GM19099 (cell line): ENCODE data around the gene TCEA2.

Experiments
- POLR2A ChIP-seq: IDR thresholded peaks from 3 replicates; pipeline ENCODE4 v1.6.1; 2011; ENCODE audit warnings: low read depth; ENCODE audit not compliant: insufficient read length; ENCODE audit errors: extremely low read depth

Gene TCEA2

DNA sequence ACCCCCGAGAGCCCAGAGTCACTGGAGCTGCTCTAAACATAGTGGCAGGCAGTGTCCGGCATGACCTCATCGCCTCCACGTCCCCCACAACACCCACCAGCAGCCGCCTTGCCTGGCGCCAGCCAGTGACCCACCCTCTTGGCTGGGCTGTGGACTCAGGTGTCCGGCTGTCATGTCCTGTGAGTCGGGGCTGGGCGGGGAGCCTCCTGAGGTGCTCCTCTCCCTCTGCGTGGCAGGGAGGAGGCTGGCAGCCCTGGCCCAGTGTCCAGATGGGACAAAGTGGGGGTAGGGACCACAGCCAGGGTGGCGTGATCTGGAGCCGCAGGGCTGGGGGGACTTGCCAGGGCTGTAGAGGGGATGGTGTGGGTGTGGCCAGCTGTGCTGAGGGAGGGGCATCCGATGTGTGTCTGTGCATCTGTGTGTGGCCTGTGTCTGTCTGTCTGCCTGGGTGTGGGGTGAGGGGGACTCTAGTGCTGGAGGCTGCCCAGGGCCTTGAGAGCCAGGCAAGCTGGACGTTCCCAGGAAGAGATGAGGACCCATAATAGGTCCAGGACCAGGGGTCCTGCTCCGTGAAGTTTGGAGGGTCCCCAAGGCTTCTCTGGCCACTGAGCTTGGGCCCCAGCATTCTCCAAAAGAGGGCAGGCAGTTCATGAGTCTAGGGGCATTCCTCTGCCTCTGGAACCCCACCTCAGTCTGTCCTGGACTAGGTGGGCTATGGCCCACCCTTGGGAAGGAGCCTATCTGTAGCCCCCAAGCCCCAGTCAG lies 11.3 kb upstream of the TCEA2 start:
- no peak for TF ChIP-seq POLR2A

DNA sequence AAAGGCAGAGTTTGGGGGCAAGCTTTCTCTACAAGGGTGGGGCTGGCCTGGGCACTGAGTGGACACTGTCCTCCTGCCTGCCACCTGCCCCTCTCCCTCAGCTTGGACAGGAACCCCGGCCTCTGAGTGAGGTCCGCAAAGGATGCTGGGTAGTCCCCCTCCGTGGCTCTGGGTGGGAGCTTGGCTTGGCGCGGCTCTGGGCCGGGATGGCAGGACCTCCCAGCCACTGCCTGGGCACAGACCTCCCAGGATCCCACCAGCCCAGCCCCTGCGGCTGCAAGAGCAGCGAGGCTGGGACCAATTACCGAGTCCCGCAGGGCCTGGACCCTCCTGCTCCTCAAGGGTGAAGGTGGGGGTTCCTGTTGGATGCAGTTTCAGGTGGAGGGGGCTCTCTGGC lies 10.7 kb upstream of the TCEA2 start:
- TF ChIP-seq POLR2A = no peak

DNA sequence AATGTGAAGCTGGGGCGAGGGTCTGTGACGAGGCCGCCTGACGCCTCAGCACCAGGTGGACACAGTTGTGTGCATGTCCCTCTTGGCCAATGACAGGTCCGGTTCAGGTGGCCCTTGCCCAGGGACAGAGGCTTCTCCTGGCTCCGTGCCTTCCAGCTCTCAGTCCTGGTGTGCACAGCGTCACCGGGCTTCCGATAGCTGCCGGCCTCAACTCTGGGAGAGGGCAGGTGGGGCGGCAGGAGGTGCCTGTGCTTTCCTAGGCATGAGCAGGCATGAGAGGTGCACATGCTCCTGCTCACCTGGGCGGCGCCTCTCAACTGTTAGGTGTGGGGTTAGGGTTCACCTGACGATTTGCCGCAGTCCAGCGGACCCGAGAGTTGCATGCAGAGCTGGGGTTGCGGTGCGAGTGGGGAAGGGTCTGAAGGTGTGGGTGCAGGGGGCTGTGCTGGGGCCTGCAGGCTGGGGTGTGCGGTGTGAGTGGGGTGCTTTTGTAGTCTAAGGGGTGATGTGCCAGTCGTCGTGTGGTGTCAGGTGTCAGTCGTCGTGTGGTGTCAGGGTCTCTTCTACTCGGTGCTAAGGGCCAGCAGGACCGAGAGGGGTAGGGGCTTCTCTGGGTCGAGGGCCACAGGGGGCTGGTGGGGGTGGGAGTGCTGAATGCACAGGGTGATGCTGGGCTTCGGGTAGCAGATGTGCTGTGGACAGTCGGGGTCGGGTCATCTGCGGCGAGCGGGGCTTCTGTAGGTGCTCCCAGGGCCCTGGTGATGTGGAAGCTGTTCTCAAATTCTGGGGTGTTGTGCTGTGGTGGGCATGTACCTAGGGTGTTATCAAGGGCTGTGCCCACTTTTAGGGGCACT lies 9.8 kb upstream of the TCEA2 start:
- no peak for TF ChIP-seq POLR2A

DNA sequence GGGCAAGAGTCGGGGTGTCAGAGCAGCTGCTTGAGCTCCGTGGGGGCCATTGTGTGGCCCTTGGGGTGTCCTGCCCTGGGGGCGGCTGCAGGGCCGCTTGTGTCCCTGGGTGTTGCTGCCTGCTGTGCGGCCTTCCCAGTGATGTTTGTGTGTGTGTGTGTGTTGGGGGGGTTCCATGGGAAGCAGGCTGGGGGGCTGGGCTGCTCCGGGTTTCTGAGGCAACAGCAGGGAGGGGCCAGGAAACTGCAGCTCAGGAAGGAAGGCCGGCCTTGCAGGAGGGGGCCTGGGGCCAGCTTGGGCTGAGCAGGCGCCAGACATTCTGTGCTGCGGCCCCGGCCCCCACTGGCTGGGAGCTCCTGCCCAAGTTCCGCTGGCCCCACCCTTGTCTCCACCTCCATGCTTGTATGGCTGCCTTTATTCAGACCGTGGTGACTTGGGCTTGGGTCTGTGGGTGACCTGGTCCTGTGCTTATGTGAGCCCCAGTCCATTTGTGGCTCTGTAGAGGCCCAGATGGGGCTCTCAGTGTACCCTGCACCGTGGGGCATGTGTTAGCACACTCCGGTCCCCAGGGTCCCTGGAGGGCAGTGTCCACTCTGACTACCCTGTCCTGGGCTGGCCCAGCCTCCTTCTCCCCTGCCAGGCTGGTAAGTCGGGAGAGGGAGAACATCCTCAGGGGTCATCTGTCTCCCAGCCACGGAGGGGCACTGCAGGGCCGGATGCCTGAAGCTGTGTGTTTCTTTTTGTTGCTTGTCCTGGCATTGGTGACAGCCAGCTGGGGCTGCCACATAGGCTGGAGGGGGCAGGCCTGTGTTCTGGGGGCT lies 8.9 kb upstream of the TCEA2 start:
- no peak for TF ChIP-seq POLR2A

DNA sequence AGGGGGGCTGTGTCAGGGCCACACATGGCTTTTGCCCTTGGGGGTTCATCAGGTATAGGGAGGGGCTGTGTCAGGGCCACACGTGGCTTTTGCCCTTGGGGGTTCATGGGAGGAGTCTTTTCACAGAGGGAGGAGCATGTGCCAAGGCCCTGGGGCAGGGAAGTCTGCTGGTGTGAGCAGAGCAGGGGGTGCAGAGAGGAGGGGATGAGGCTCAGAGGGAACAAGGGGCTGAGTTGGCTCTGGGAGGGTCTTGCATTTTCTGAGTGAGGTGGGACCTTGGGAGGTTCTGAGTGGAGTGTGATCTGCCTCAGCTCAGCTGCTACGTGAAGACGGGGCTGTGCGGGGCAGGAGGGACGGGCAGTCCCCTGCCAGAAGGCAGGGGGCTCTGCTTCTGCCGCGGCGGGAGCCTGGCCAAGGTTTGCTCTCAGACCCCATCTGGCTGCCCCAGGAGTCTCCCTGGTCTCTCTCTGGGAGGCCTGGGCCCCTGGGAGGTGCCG lies 7.6 kb upstream of the TCEA2 start:
- TF ChIP-seq POLR2A = no peak

DNA sequence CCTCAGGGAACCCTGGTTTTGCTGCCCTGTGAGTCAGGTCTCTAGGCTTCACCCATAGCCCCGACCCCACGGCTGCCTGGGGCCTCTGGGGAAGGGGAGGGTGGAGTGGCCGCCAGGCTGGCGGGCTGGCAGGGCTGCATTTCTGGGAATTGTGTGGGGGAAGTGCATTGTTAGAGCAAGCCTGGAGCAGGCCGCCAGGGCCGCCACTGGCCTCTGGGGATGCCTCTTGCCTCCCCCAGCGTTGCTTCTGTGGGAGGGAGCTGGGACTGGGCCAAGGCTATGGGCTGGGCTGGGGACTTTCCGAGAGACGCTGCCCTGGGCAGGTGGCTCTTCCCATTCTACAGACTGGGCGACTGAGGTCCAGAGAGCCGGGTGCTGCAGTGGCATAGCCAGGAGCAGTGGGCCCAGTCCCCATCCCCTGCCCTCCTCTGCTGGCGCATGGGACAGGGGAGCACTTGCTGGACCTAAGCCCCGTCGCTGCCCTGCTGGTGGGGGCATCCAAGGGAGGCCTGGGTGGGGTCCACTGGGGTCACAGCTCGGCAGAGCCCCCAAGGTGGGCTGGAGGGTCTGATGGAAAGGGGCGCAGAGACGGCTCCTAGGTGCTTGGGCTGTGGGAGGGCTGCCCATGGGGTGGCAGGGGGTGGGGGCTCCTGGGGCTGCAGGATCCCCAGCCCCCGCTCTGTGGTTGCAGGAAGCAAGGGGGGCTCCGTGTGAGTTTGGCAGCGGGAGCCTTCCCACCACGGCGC lies 6.9 kb upstream of the TCEA2 start:
- TF ChIP-seq POLR2A = no peak

DNA sequence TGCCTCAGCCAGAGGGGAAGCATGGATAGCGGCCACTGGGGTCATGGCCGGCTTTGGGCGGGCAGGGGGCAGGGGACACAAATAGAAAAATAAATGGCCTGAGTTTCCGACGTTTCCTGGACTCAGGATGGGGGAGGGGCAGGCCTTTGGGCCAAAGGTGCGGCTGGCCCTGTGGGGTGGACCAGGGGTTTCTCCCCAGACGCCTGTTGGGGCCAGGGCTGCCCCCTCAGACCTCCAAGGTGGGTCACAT lies 6.4 kb upstream of the TCEA2 start:
- no peak for TF ChIP-seq POLR2A

DNA sequence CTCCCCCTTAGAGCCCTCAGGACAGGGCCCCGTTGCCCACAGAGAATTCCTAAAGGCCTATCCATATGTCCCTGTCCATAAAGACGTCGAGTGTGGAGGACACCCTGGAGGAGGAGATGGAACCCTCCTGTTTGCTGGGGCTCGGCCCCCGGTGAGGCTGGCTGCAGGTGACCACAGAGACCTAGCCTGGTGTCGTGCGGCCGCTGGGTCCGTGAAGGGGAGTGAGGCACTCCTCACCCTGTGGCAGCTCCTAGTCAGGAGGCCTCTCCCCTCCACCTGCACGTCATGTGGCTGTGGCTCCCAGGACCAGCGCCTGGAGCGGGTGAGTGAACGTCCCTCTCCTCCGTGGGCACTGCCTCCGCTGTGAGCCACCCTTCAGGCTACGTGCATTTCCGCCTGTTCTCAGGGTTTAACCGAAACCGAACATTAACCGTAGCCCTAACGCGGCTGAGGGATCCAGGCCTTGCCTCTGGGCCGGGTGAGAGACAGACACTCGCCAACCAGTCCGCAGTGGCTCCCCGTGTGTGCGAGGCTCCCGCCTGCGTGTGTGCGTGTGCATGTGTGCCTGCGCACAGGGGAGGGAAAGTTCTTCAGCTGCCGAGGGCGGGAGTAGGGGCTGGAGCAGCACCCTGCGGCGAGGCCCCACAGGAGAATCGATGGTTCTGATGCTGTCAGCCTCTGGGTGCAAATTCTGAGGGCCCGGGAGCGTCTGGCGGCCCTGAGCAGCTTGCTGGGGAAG lies 5.9 kb upstream of the TCEA2 start:
- peak; percentile 40 for TF ChIP-seq POLR2A

DNA sequence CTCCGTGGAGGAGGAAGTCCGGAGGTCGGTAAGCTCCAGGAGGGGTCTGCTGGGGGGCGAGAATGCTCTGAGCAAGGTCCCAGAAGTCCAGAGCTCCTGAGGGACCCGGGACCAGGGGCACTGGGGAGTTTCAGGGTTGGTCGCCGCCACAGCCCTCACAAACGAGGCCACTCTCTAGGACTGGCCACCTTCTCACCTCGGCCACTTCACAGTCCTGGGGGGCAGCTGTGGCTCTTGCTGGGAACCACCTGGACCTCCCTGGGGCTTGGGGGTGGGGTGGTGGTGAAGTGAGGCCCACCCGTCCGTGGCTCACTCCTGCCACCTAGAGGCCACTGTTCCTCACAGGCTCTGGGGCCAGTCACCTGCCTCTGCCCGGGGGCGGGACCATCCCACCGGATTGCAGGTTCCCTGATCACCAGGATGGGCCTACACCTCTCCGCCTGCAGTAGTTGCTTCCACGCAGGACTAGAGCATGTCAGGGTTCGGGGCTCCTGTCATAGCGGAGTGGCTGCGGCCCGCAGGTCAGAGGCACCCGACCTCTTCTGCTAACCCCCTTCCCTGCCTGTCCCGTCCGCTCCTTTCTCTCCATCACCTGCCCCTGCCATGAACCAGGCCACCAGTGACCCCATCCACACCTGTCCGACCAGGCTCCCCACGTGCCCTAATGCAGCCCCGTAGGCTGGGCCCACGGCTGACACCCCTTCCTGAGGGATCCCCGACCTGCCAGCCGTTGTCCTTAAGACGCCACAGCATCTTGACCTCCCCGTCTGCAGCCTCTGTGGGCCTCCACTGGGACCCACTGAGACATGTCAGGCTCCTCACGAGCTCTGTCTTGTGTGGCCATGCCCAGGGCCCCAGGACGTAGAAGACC lies 5.1 kb upstream of the TCEA2 start:
- TF ChIP-seq POLR2A = no peak

DNA sequence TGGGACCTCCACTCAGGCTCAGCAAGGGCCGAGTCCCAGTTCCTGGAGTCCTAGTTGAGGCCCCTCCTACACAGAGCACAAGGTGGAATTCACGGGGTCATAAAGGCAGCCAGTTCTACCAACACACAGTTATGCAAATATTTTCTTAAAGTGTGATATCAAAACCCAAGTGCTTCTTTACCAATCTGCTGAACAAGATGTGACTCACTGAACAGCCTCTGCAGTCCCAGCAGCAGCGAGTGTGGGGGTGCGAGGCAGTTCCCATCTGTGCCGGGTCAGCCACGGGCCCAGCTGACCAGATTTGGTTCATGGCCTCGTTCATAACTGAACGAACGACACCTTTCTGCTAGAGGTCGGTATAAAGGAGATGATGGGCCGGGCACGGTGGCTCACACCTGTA lies 4.5 kb upstream of the TCEA2 start:
- no peak for TF ChIP-seq POLR2A

DNA sequence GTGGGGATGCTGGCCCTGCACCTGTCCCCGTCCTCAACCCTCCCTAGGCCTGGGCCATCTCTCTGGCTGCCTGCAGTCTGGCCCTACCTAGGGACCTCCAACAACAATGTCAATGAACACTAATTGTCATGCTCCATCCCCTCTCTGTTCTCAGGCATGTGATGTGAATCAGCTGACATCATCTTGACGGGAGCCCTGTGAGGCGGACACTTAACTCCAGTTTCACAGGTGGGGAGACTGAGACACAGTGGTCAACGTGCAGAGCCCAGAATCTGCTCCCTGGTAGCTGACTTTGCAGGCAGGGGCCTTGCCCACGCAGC lies 762 bp upstream of the TCEA2 start:
- no peak for TF ChIP-seq POLR2A

DNA sequence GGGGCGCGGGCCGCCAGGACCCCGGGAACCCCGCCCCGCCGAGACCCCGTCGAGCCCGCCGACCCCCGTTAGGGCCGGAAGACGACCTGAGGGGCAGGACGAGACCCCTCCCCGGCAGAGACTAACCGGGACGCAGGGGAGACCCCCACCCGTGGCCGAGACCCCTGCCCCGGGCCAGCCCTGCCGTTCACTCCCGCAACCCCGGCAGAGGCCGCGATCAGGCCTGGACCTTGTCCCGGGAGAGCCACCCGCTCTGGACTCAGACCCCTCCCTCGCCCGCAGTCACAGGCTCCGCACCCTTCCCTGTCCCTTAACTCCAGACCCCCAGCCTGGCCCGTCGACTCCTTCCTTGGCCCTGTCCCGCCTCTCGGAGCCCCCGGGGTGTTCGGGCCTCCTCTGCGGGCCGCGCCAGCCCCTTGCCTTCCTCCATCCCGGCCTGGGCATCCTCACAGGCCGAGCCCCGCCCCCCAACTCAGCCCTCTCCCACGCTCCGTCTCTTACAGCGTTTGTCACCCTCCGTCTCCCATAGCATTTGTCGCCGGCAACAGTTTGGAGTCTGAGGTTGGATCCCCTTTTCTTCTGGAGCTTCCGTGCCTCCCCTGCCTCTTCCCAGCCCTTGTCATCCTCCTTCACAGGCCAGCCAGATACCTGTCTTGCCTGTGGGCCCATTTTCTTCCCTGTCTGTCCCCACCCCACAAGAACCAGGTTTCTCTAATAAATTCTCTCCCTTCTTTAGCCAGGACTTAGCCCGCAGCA lies 569 bp downstream of the TCEA2 start:
- TF ChIP-seq POLR2A = no peak

DNA sequence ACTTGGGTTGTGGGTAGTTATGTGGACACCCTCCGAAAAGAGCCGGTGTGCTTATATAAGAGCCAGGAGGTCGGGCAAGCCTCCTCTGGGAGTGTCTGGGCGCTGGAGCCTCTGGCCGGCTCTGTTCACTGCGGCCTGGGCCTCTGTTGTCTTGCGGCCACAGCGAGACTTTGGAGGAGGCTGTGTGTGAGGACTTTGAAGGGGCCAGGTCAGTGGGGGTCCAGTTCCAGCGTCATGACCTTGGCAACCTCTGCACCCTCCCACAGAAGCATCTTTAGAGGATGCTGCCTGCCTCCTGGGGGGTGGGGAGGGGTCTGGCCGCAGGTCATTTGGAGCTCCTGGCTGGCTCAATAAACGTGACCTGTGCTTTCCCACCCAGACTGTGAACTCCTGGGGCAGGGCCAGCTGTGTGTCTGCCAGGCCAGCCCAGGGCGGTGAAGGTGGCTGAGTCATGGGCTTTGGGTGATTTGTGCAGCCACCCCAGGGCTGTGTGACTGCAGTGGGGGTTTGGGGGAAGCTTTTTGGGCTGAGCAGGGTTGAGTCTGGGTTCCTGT lies 1.2 kb downstream of the TCEA2 start:
- TF ChIP-seq POLR2A = no peak
